ENCODE measurements around the gene MFAP3.

Gene MFAP3

DNA sequence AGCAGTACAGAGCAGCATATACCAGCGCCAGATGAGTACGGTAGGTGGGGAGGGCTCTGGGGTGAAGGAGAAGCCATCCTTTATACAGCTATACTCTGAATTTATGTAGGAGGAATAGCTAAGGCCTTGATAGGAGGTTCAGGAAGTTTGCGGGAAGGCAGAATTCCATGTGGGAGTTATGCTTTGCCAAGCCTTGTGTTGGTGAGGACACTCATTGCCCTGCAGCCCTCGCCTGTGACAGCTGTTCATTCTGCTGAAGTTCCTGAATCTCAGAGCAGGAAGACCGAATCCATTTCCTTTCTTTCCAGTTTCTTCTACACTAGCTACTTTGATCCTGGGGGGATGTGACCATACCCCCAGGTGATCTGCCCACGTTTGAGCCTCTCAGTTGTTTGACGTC is 7.7 kb downstream of the MFAP3 start:
- no peak overlapping the region for H3K9ac ChIP-seq (ENCODE audit: low read depth in 1 of 2, low read length in 2 of 2)
- H3K4me3 ChIP-seq (ENCODE audit: low read depth in 1 of 2, low read length in 2 of 2) = no peak overlapping the region
- peaks cover 2 to 6% of the 10 kb centered on the region in 2 donors for H3K4me1 ChIP-seq (ENCODE audit: control insufficient read depth in 1 of 2, insufficient read depth in 2 of 2, low read length in 2 of 2)
- no peaks in the 10 kb centered on the region for H3K9me3 ChIP-seq (ENCODE audit: control insufficient read depth in 1 of 2, low read length in 2 of 2)
- no peak overlapping the region for H3K27ac ChIP-seq (ENCODE audit: low read depth, low read length)
- H3K27me3 ChIP-seq (ENCODE audit: control insufficient read depth in 1 of 2, insufficient read depth in 2 of 2, low read length in 2 of 2) = no peaks in the 10 kb centered on the region
- peaks cover 0 to 10% of the 10 kb centered on the region in 2 donors for H3K36me3 ChIP-seq (ENCODE audit: control insufficient read depth in 1 of 2, insufficient read depth in 2 of 2, low read length in 2 of 2)

DNA sequence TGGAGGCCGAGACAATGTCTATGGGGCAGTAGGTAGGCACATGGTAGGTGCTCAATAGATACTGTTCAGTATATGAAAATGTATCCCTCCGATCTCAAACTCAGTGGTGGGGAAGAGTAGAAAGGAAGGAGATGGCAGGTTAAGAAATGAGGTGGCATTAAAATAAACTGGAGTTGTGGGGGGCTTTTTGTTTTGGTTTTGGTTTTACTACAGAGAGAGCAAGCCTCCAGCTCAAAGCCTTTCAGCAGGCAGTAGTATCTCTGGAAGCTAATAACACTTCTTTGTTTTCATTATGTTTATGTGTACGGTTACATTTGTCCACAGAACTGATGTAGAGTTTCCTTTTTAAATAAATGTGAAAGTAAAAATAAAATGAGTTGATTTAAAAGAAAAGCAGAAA is 8.6 kb downstream of the MFAP3 start:
- peaks cover 0 to 3% of the 10 kb centered on the region in 2 donors for H3K4me1 ChIP-seq (ENCODE audit: control insufficient read depth in 1 of 2, insufficient read depth in 2 of 2, low read length in 2 of 2)
- H3K9ac ChIP-seq (ENCODE audit: low read depth in 1 of 2, low read length in 2 of 2) = no peak overlapping the region
- H3K27ac ChIP-seq (ENCODE audit: low read depth, low read length) = no peak overlapping the region
- H3K4me3 ChIP-seq (ENCODE audit: low read depth in 1 of 2, low read length in 2 of 2) = no peak overlapping the region
- peaks cover 4 to 14% of the 10 kb centered on the region in 2 donors for H3K36me3 ChIP-seq (ENCODE audit: control insufficient read depth in 1 of 2, insufficient read depth in 2 of 2, low read length in 2 of 2)
- no peaks in the 10 kb centered on the region for H3K27me3 ChIP-seq (ENCODE audit: control insufficient read depth in 1 of 2, insufficient read depth in 2 of 2, low read length in 2 of 2)
- H3K9me3 ChIP-seq (ENCODE audit: control insufficient read depth in 1 of 2, low read length in 2 of 2) = no peaks in the 10 kb centered on the region

DNA sequence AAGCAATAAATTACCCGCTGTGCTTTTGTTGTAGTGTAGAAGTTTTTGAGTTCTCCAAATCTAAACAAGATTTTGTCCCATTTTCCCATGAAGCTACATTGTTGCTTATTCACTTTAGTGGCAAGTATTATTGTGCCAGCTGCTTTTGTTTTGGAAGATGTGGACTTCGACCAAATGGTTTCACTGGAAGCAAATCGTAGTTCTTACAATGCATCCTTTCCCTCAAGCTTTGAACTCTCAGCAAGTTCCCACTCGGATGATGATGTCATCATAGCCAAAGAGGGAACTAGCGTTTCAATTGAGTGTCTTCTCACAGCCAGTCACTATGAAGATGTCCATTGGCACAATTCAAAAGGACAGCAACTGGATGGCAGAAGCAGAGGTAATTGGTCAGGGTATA is 10.9 kb downstream of the MFAP3 start:
- peaks cover 4 to 28% of the 10 kb centered on the region in 2 donors for H3K36me3 ChIP-seq (ENCODE audit: control insufficient read depth in 1 of 2, insufficient read depth in 2 of 2, low read length in 2 of 2)
- H3K27ac ChIP-seq (ENCODE audit: low read depth, low read length) = no peak overlapping the region
- no peak overlapping the region for H3K4me3 ChIP-seq (ENCODE audit: low read depth in 1 of 2, low read length in 2 of 2)
- H3K27me3 ChIP-seq (ENCODE audit: control insufficient read depth in 1 of 2, insufficient read depth in 2 of 2, low read length in 2 of 2) = no peaks in the 10 kb centered on the region
- no peaks in the 10 kb centered on the region for H3K4me1 ChIP-seq (ENCODE audit: control insufficient read depth in 1 of 2, insufficient read depth in 2 of 2, low read length in 2 of 2)
- no peak overlapping the region for H3K9ac ChIP-seq (ENCODE audit: low read depth in 1 of 2, low read length in 2 of 2)
- no peaks in the 10 kb centered on the region for H3K9me3 ChIP-seq (ENCODE audit: control insufficient read depth in 1 of 2, low read length in 2 of 2)

DNA sequence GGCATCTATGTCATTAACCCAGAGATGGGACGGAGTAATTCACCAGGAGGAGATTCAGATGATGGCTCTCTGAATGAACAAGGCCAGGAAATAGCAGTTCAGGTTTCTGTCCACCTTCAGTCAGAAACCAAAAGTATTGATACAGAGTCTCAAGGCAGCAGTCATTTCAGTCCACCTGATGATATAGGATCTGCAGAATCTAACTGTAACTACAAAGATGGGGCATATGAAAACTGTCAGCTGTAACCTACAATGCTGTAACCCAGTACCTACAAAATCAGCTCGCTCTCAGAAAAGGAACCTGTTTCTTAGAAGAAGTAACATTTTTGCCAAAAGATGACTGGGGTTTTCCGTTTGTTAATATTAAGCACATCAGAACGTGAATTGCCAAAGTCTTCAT is 14.7 kb downstream of the MFAP3 start:
- peaks cover 4 to 30% of the 10 kb centered on the region in 2 donors for H3K36me3 ChIP-seq (ENCODE audit: control insufficient read depth in 1 of 2, insufficient read depth in 2 of 2, low read length in 2 of 2)
- no peaks in the 10 kb centered on the region for H3K27me3 ChIP-seq (ENCODE audit: control insufficient read depth in 1 of 2, insufficient read depth in 2 of 2, low read length in 2 of 2)
- H3K9ac ChIP-seq (ENCODE audit: low read depth in 1 of 2, low read length in 2 of 2) = no peak overlapping the region
- H3K4me1 ChIP-seq (ENCODE audit: control insufficient read depth in 1 of 2, insufficient read depth in 2 of 2, low read length in 2 of 2) = peaks cover 11% of the 10 kb centered on the region in 2 donors
- H3K27ac ChIP-seq (ENCODE audit: low read depth, low read length) = no peak overlapping the region
- H3K4me3 ChIP-seq (ENCODE audit: low read depth in 1 of 2, low read length in 2 of 2) = no peak overlapping the region
- H3K9me3 ChIP-seq (ENCODE audit: control insufficient read depth in 1 of 2, low read length in 2 of 2) = no peaks in the 10 kb centered on the region

DNA sequence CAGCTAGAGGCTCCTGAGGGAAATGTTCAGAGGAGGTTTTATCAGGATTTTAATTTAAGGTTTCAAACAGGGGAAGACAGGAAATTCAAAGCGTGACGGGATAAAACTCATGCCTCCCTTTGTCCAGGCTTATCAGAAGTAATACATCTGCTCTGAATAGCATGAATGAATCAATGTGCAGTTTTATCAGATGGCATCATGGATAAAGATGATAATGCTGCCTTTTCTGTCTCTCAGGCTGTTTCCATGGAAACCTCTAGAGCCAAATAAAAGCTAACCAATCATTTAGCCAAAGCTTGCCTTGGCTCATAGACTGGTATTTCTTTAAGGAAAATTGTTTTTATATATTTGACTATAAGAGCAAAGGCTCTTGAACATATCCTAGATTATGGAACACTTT is 16.4 kb downstream of the MFAP3 start:
- H3K9ac ChIP-seq (ENCODE audit: low read depth in 1 of 2, low read length in 2 of 2) = no peak overlapping the region
- H3K36me3 ChIP-seq (ENCODE audit: control insufficient read depth in 1 of 2, insufficient read depth in 2 of 2, low read length in 2 of 2) = peaks cover 4 to 24% of the 10 kb centered on the region in 2 donors

DNA sequence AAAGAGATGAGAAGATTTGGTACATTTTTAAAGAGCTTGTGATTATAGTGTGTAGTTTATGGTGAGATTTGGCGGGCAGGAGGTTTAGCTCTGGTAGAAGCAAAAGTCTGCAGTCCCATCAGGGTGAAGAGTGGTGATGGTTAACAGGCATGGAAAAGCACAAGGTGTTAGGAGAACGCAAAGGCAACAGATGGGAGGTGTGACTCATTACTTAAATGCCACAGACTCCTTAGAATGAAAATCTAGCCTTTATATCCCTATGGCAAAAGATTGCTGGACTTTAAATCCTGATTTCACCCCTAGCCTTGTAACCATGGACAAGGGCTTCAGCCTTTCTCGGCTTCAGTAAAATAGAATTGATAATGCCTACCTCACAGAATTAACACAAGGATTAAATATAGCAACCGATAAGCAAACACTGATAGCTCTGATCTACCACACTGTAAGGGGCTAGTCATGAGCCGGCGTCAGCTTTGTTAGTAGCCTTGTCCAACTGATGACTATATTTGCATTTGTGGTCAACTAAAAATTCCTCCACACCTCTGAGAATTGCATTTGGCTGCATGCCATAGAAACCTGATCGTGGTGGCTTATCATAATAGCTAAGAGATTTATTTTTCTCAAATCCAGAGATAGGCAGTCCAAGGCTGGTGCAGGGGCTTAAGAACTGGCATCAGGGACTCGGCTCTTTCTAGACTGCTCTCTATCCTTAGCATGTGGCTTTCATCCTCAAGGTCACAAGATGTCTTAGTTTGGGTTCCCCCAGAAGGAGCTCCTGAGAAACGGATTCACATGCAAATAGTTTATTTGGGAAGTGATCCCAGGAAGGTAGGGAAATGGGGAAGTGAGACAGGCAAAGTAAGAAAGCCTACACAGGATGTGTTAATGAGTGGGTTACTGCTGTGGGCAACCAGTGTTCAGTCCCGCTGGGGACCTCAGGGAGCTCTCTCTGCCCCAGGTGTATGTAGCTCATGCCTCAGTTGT is 19.6 kb downstream of the MFAP3 start:
- H3K4me3 ChIP-seq (ENCODE audit: low read depth in 1 of 2, low read length in 2 of 2) = no peak overlapping the region
- no peak overlapping the region for H3K27ac ChIP-seq (ENCODE audit: low read depth, low read length)
- no peak overlapping the region for H3K9ac ChIP-seq (ENCODE audit: low read depth in 1 of 2, low read length in 2 of 2)
- no peaks in the 10 kb centered on the region for H3K27me3 ChIP-seq (ENCODE audit: control insufficient read depth in 1 of 2, insufficient read depth in 2 of 2, low read length in 2 of 2)
- no peaks in the 10 kb centered on the region for H3K9me3 ChIP-seq (ENCODE audit: control insufficient read depth in 1 of 2, low read length in 2 of 2)
- peaks cover 0 to 12% of the 10 kb centered on the region in 2 donors for H3K36me3 ChIP-seq (ENCODE audit: control insufficient read depth in 1 of 2, insufficient read depth in 2 of 2, low read length in 2 of 2)
- H3K4me1 ChIP-seq (ENCODE audit: control insufficient read depth in 1 of 2, insufficient read depth in 2 of 2, low read length in 2 of 2) = peaks cover 21 to 24% of the 10 kb centered on the region in 2 donors

More for the DNA sequence above, 16.4 kb downstream of the MFAP3 start:
- Histone ChIP-seq H3K4me1 (ENCODE audit: control insufficient read depth in 1 of 2, insufficient read depth in 2 of 2, low read length in 2 of 2) (peaks cover 21 to 24% of the 10 kb centered on the region in 2 donors), H3K4me3 (ENCODE audit: low read depth in 1 of 2, low read length in 2 of 2) (no peak overlapping the region), H3K9me3 (ENCODE audit: control insufficient read depth in 1 of 2, low read length in 2 of 2) (no peaks in the 10 kb centered on the region), H3K27ac (ENCODE audit: low read depth, low read length) (no peak overlapping the region), H3K27me3 (ENCODE audit: control insufficient read depth in 1 of 2, insufficient read depth in 2 of 2, low read length in 2 of 2) (no peaks in the 10 kb centered on the region)

DNA sequence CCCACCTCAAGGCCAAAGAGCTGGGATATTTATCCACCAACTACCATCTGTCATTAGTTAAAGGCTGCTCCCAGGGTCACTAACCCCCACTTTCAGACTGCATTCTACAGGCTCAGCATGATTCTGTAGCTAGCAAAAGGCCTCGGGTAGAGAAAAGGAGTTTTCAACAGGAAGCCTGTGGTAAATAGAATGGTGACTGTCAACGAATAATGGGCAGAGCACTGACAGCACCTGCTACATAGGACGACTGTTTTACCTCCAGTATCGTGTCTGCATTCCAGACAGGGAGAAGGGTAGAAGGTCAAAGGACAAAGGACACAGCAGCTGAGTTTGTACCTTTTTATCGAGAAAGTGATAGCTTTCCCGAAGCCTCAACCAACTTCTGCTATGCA is 20.3 kb downstream of the MFAP3 start:
- H3K4me1 ChIP-seq (ENCODE audit: control insufficient read depth in 1 of 2, insufficient read depth in 2 of 2, low read length in 2 of 2) = peaks cover 21 to 24% of the 10 kb centered on the region in 2 donors
- H3K9me3 ChIP-seq (ENCODE audit: control insufficient read depth in 1 of 2, low read length in 2 of 2) = no peaks in the 10 kb centered on the region
- H3K27me3 ChIP-seq (ENCODE audit: control insufficient read depth in 1 of 2, insufficient read depth in 2 of 2, low read length in 2 of 2) = no peaks in the 10 kb centered on the region
- H3K4me3 ChIP-seq (ENCODE audit: low read depth in 1 of 2, low read length in 2 of 2) = no peak overlapping the region
- H3K36me3 ChIP-seq (ENCODE audit: control insufficient read depth in 1 of 2, insufficient read depth in 2 of 2, low read length in 2 of 2) = peaks cover 0 to 8% of the 10 kb centered on the region in 2 donors
- H3K27ac ChIP-seq (ENCODE audit: low read depth, low read length) = no peak overlapping the region
- H3K9ac ChIP-seq (ENCODE audit: low read depth in 1 of 2, low read length in 2 of 2) = no peak overlapping the region

DNA sequence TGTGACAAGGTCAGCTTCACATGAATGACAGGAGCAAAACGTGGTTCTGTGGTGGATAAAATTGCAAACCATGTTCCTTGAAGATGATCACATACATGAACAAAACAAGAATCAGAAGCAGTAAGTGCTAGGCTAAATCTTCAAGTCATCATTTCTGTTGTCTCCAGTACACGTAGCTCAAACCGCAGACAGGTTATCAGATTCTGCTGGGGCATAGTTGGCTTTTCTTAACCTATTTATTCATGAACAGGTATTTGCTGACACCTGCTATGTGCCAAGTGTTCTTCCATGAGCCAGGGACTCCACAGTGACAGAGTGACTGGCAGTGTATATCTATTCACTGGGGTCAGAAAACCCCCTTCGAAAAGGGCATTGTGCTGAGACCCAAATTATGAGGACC is 20.8 kb downstream of the MFAP3 start:
- H3K4me3 ChIP-seq (ENCODE audit: low read depth in 1 of 2, low read length in 2 of 2) = no peak overlapping the region

DNA sequence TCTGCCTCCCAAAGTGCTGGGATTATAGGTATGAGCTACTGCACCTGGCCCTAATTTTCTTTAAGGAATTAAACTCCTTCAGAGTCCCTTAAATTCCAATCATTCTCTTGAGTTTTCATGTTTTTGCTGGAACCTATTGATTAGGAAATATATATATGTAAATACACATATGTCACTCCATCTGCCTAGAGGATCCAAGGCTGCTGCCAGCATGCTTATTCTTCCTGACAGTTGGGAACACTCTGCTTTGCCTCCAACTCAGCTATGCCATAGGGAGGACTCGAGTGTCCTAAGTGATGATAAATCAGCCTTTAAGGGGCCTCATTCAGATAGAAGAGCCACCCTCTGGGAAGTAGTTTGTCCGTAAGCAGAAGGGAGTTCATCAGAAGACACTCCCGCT is 21.8 kb downstream of the MFAP3 start:
- no peaks in the 10 kb centered on the region for H3K9me3 ChIP-seq (ENCODE audit: control insufficient read depth in 1 of 2, low read length in 2 of 2)
- H3K4me1 ChIP-seq (ENCODE audit: control insufficient read depth in 1 of 2, insufficient read depth in 2 of 2, low read length in 2 of 2) = peaks cover 21 to 24% of the 10 kb centered on the region in 2 donors
- no peaks in the 10 kb centered on the region for H3K36me3 ChIP-seq (ENCODE audit: control insufficient read depth in 1 of 2, insufficient read depth in 2 of 2, low read length in 2 of 2)
- H3K9ac ChIP-seq (ENCODE audit: low read depth in 1 of 2, low read length in 2 of 2) = no peak overlapping the region
- no peaks in the 10 kb centered on the region for H3K27me3 ChIP-seq (ENCODE audit: control insufficient read depth in 1 of 2, insufficient read depth in 2 of 2, low read length in 2 of 2)
- no peak overlapping the region for H3K27ac ChIP-seq (ENCODE audit: low read depth, low read length)
- no peak overlapping the region for H3K4me3 ChIP-seq (ENCODE audit: low read depth in 1 of 2, low read length in 2 of 2)

More for the DNA sequence above, 20.8 kb downstream of the MFAP3 start:
- peaks cover 0 to 2% of the 10 kb centered on the region in 2 donors for H3K36me3 ChIP-seq (ENCODE audit: control insufficient read depth in 1 of 2, insufficient read depth in 2 of 2, low read length in 2 of 2)
- H3K4me1 ChIP-seq (ENCODE audit: control insufficient read depth in 1 of 2, insufficient read depth in 2 of 2, low read length in 2 of 2) = peaks cover 21 to 24% of the 10 kb centered on the region in 2 donors
- H3K27ac ChIP-seq (ENCODE audit: low read depth, low read length) = no peak overlapping the region
- no peaks in the 10 kb centered on the region for H3K9me3 ChIP-seq (ENCODE audit: control insufficient read depth in 1 of 2, low read length in 2 of 2)
- H3K27me3 ChIP-seq (ENCODE audit: control insufficient read depth in 1 of 2, insufficient read depth in 2 of 2, low read length in 2 of 2) = no peaks in the 10 kb centered on the region
- no peak overlapping the region for H3K9ac ChIP-seq (ENCODE audit: low read depth in 1 of 2, low read length in 2 of 2)

DNA sequence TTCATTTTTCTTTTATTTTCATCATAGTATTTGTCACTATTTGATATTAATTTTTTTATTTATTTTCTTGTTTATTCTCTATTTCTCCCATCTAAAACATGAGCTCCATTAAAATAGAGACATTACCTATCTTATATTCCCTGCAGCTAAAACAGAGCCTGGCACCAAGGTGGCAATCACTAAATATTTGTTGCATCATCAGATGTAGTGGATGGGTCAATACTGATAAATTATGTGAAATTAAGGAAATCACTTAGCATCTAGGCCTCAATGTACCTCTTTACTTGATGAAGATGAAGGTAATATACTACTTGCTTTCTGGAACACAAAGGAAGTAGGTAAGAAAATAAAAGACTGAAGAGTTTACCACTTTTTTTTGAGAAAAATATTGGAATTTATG is 24.6 kb downstream of the MFAP3 start:
- peaks cover 11 to 14% of the 10 kb centered on the region in 2 donors for H3K4me1 ChIP-seq (ENCODE audit: control insufficient read depth in 1 of 2, insufficient read depth in 2 of 2, low read length in 2 of 2)
- no peak overlapping the region for H3K27ac ChIP-seq (ENCODE audit: low read depth, low read length)
- no peaks in the 10 kb centered on the region for H3K27me3 ChIP-seq (ENCODE audit: control insufficient read depth in 1 of 2, insufficient read depth in 2 of 2, low read length in 2 of 2)
- H3K9me3 ChIP-seq (ENCODE audit: control insufficient read depth in 1 of 2, low read length in 2 of 2) = no peaks in the 10 kb centered on the region
- no peak overlapping the region for H3K4me3 ChIP-seq (ENCODE audit: low read depth in 1 of 2, low read length in 2 of 2)
- no peak overlapping the region for H3K9ac ChIP-seq (ENCODE audit: low read depth in 1 of 2, low read length in 2 of 2)
- H3K36me3 ChIP-seq (ENCODE audit: control insufficient read depth in 1 of 2, insufficient read depth in 2 of 2, low read length in 2 of 2) = no peaks in the 10 kb centered on the region
